Dendritic cell treated with granulocyte-macrophage colony-stimulating factor and Interleukin-4, amounts not matched to agents 40 ng/mL and 50 ng/mL, for 4 days (primary cell): ENCODE data around the gene SPDYE1.

Experiments
- H3K27ac Mint-ChIP-seq: one replicate; pipeline ENCODE4 v1.8.0; 2022; ENCODE audit warnings: mild to moderate bottlenecking, mixed read lengths
- H3K27me3 Mint-ChIP-seq: one replicate; pipeline ENCODE4 v1.8.0; 2022; ENCODE audit warnings: mild to moderate bottlenecking, mixed read lengths
- H3K36me3 Mint-ChIP-seq: one replicate; pipeline ENCODE4 v1.8.0; 2022; ENCODE audit warnings: low read depth, mixed read lengths
- H3K4me1 Mint-ChIP-seq: one replicate; pipeline ENCODE4 v1.8.0; 2022; ENCODE audit warnings: low read depth, mixed read lengths
- H3K4me3 Mint-ChIP-seq: one replicate; pipeline ENCODE4 v1.8.0; 2022; ENCODE audit warnings: mild to moderate bottlenecking, moderate library complexity, mixed read lengths
- H3K9me3 Mint-ChIP-seq: one replicate; pipeline ENCODE4 v1.8.0; 2022; ENCODE audit warnings: mixed read lengths
- intact Hi-C: fragments of 100-400 bp; cut with micrococcal nuclease; formaldehyde crosslinking; loops from one replicate; pipeline ENCODE4 v1.15.0; 2022

Gene SPDYE1

GRCh38 chr7:44044315-44045225 lies 46.9 kb downstream of the SPDYE1 start, which contains the start of gene DBNL:
Gene DBNL (plus strand): TSS chr7:44044702. CDS start chr7:44044738, 36 bp downstream.
- H3K27me3 Mint-ChIP-seq, result no peaks in the 10 kb centered on the region
- intact Hi-C loops, result loop anchor here (5.0 kb wide), 1 partner anchor 38 kb away; the partner anchor contains the start of gene POLM
- peaks cover 55% of the 10 kb centered on the region for H3K4me1 Mint-ChIP-seq
- H3K27ac Mint-ChIP-seq, result peak within 1 kb of the TSS; percentile 93
- no peaks in the 10 kb centered on the region for H3K9me3 Mint-ChIP-seq
- peak within 1 kb of the TSS; percentile 86 for H3K4me3 Mint-ChIP-seq
- peaks cover 53% of the 10 kb centered on the region for H3K36me3 Mint-ChIP-seq

GRCh38 chr7:44045226-44046014 lies 47.7 kb downstream of the SPDYE1 start:
- Mint-ChIP-seq H3K9me3 (no peaks in the 10 kb centered on the region), H3K36me3 (peaks cover 61% of the 10 kb centered on the region), H3K27me3 (no peaks in the 10 kb centered on the region), H3K4me1 (peaks cover 63% of the 10 kb centered on the region), H3K4me3 (peak overlapping the region; percentile 86), H3K27ac (peak overlapping the region; percentile 93)
- intact Hi-C loops, result loop anchor here (5.0 kb wide), 1 partner anchor 37 kb away; the partner anchor contains the start of gene POLM

GRCh38 chr7:44046321-44047061 lies 48.8 kb downstream of the SPDYE1 start:
- Mint-ChIP-seq H3K36me3 (peaks cover 72% of the 10 kb centered on the region), H3K4me1 (peaks cover 68% of the 10 kb centered on the region), H3K27ac (peak overlapping the region; percentile 93), H3K4me3 (peak overlapping the region; percentile 86), H3K27me3 (no peaks in the 10 kb centered on the region), H3K9me3 (no peaks in the 10 kb centered on the region)
- intact Hi-C loops, result loop anchor here (5.0 kb wide), 1 partner anchor 36 kb away; the partner anchor contains the start of gene POLM

- intact Hi-C loops, result loop anchor here (5.0 kb wide), 1 partner anchor 34 kb away; the partner anchor contains the start of gene POLM
- H3K4me1 Mint-ChIP-seq, result peaks cover 83% of the 10 kb centered on the region
- H3K36me3 Mint-ChIP-seq, result peaks cover 89% of the 10 kb centered on the region
- H3K27me3 Mint-ChIP-seq, result no peaks in the 10 kb centered on the region
- peak overlapping the region; percentile 56 for H3K27ac Mint-ChIP-seq
- H3K4me3 Mint-ChIP-seq, result no peak overlapping the region
- H3K9me3 Mint-ChIP-seq, result no peaks in the 10 kb centered on the region
These were observed 50.5 kb downstream of the SPDYE1 start for GRCh38 chr7:44048031-44048795.

- Mint-ChIP-seq H3K4me3 (no peak overlapping the region), H3K27me3 (no peaks in the 10 kb centered on the region), H3K27ac (no peak overlapping the region), H3K36me3 (peaks cover 100% of the 10 kb centered on the region), H3K9me3 (no peaks in the 10 kb centered on the region), H3K4me1 (peaks cover 77% of the 10 kb centered on the region)
- intact Hi-C loops, result no loop called here
These were observed 52.6 kb downstream of the SPDYE1 start for GRCh38 chr7:44050121-44050914.

GRCh38 chr7:44050915-44051560 lies 53.3 kb downstream of the SPDYE1 start:
- H3K27me3 Mint-ChIP-seq, result no peaks in the 10 kb centered on the region
- intact Hi-C loops, result no loop called here
- peaks cover 100% of the 10 kb centered on the region for H3K36me3 Mint-ChIP-seq
- no peak overlapping the region for H3K27ac Mint-ChIP-seq
- H3K9me3 Mint-ChIP-seq, result no peaks in the 10 kb centered on the region
- no peak overlapping the region for H3K4me3 Mint-ChIP-seq
- H3K4me1 Mint-ChIP-seq, result peaks cover 69% of the 10 kb centered on the region

- Mint-ChIP-seq H3K9me3 (no peaks in the 10 kb centered on the region), H3K27me3 (no peaks in the 10 kb centered on the region), H3K4me3 (no peak overlapping the region), H3K27ac (no peak overlapping the region), H3K36me3 (peaks cover 100% of the 10 kb centered on the region), H3K4me1 (peaks cover 63% of the 10 kb centered on the region)
- intact Hi-C loops, result no loop called here
These were observed 54.0 kb downstream of the SPDYE1 start for GRCh38 chr7:44051611-44052220.

- intact Hi-C loops, result no loop called here
- no peaks in the 10 kb centered on the region for H3K9me3 Mint-ChIP-seq
- H3K27me3 Mint-ChIP-seq, result no peaks in the 10 kb centered on the region
- H3K36me3 Mint-ChIP-seq, result peaks cover 100% of the 10 kb centered on the region
- H3K27ac Mint-ChIP-seq, result no peak overlapping the region
- H3K4me1 Mint-ChIP-seq, result peaks cover 54% of the 10 kb centered on the region
- no peak overlapping the region for H3K4me3 Mint-ChIP-seq
These were observed 55.2 kb downstream of the SPDYE1 start for GRCh38 chr7:44052771-44053365.

- intact Hi-C loops, result no loop called here
- H3K27ac Mint-ChIP-seq, result no peak overlapping the region
- no peak overlapping the region for H3K4me3 Mint-ChIP-seq
- H3K27me3 Mint-ChIP-seq, result no peaks in the 10 kb centered on the region
- H3K4me1 Mint-ChIP-seq, result peaks cover 39% of the 10 kb centered on the region
- no peaks in the 10 kb centered on the region for H3K9me3 Mint-ChIP-seq
- peaks cover 100% of the 10 kb centered on the region for H3K36me3 Mint-ChIP-seq
These were observed 59.0 kb downstream of the SPDYE1 start for GRCh38 chr7:44056681-44057080.

GRCh38 chr7:44057181-44057848 lies 59.6 kb downstream of the SPDYE1 start:
- H3K4me1 Mint-ChIP-seq, result peaks cover 34% of the 10 kb centered on the region
- H3K9me3 Mint-ChIP-seq, result no peaks in the 10 kb centered on the region
- intact Hi-C loops, result no loop called here
- H3K36me3 Mint-ChIP-seq, result peaks cover 100% of the 10 kb centered on the region
- no peak overlapping the region for H3K27ac Mint-ChIP-seq
- no peak overlapping the region for H3K4me3 Mint-ChIP-seq
- H3K27me3 Mint-ChIP-seq, result no peaks in the 10 kb centered on the region
